CD4-positive, alpha-beta memory T cell (primary cell): ENCODE measurements around the gene MSGN1. TPM values are rescaled to one million over a fixed set of nuclear protein-coding genes. Genes with fewer than 3 reads are reported as not detected.
A peak's percentile ranks its signal among the peaks of the same experiment; 100 is the strongest.

ENCODE experiments used
- CTCF ChIA-PET: fragments of 350-600 bp; sonication (Branson Sonifier 250); formaldehyde crosslinking; loops from one replicate; lab custom pipeline; 2021; ENCODE audit warnings: inconsistent platforms; ENCODE audit not compliant: partially characterized antibody; lab: Charles Lee
- POLR2A ChIA-PET: fragments of 350-600 bp; sonication (Branson Sonifier 250); formaldehyde crosslinking; loops from one replicate; lab custom pipeline; 2021; ENCODE audit not compliant: partially characterized antibody; lab: Charles Lee
- DNase-seq, 5 donors: peaks; one replicate each; pipeline versions ENCODE4 v3.0.0 to v3.0.0-alpha.2; 2020 to 2022; ENCODE audit warnings: mixed read lengths in 1 of 5
- H3K27ac ChIP-seq: one replicate; pipeline ENCODE4 v1.7.0; 2013; ENCODE audit warnings: low read depth, low read length
- H3K27me3 ChIP-seq: 2 replicates; pipeline ENCODE4 v1.7.0; 2013; ENCODE audit warnings: mild to moderate bottlenecking, low read length, moderate library complexity; ENCODE audit not compliant: insufficient read depth
- H3K36me3 ChIP-seq: 2 replicates; pipeline ENCODE4 v1.7.0; 2013; ENCODE audit warnings: mild to moderate bottlenecking, low read length, moderate library complexity; ENCODE audit not compliant: insufficient read depth
- H3K4me1 ChIP-seq: 2 replicates; pipeline ENCODE4 v1.7.0; 2013; ENCODE audit warnings: mild to moderate bottlenecking, low read length, moderate library complexity; ENCODE audit not compliant: insufficient read depth
- H3K4me3 ChIP-seq, 2 donors: one replicate each; pipeline ENCODE4 v1.7.0; 2013; ENCODE audit warnings: low read length in 2 of 2, mild to moderate bottlenecking in 1 of 2
- H3K9me3 ChIP-seq, 2 donors: one replicate each; pipeline ENCODE4 v1.7.0; 2013; ENCODE audit warnings: low read length in 2 of 2, control low read depth in 1 of 2; ENCODE audit not compliant: control insufficient read depth in 1 of 2
- H3K27ac Mint-ChIP-seq, 7 donors: one replicate each; pipeline ENCODE4 v1.8.0; 2020 to 2021; ENCODE audit warnings: mixed read lengths in 7 of 7, mild to moderate bottlenecking in 6 of 7, inconsistent platforms in 3 of 7, moderate library complexity in 3 of 7
- H3K27me3 Mint-ChIP-seq, 2 donors: one replicate each; pipeline ENCODE4 v1.8.0; 2020 to 2021; ENCODE audit warnings: mixed read lengths in 2 of 2
- H3K36me3 Mint-ChIP-seq, 2 donors: one replicate each; pipeline ENCODE4 v1.8.0; 2020 to 2021; ENCODE audit warnings: mixed read lengths in 2 of 2, inconsistent platforms in 1 of 2, mild to moderate bottlenecking in 1 of 2
- H3K4me1 Mint-ChIP-seq, 4 donors: one replicate each; pipeline ENCODE4 v1.8.0; 2020 to 2021; ENCODE audit warnings: mixed read lengths in 4 of 4, mild to moderate bottlenecking in 1 of 4
- H3K4me3 Mint-ChIP-seq, 8 donors: one replicate each; pipeline ENCODE4 v1.8.0; 2020 to 2021; ENCODE audit warnings: mixed read lengths in 8 of 8, mild to moderate bottlenecking in 7 of 8, moderate library complexity in 6 of 8, inconsistent platforms in 3 of 8
- H3K9me3 Mint-ChIP-seq, 8 donors: one replicate each; pipeline ENCODE4 v1.8.0; 2020 to 2021; ENCODE audit warnings: mixed read lengths in 8 of 8, mild to moderate bottlenecking in 5 of 8, inconsistent platforms in 3 of 8, moderate library complexity in 1 of 8
- intact Hi-C: fragments of 100-400 bp; cut with micrococcal nuclease; formaldehyde crosslinking; loops from one replicate; pipeline ENCODE4 v1.15.1; 2023
- polyA plus RNA-seq, 2 donors: library from polyadenylated mRNA; unstranded; fragments of 300-500 nt; fragmentation: Illumina TruSeq; gene quantifications; one replicate each; pipeline ENCODE4 v1.2.3, GENCODE V29; 2021
- total RNA-seq, 2 experiments: library from RNA; stranded (reverse); gene quantifications; one replicate each; pipeline ENCODE4 v1.2.3, GENCODE V29; 2021

The MSGN1 gene
- total and polyA plus RNA-seq, 4 experiments from 2014 or later, result not detected

- no peaks in the 10 kb centered on the region for H3K4me1 Mint-ChIP-seq
- peaks cover 16 to 19% of the 10 kb centered on the region in 2 donors for H3K27me3 Mint-ChIP-seq
- H3K36me3 ChIP-seq, result no peaks in the 10 kb centered on the region
- no peak overlapping the region for H3K4me3 ChIP-seq
- H3K9me3 ChIP-seq, result no peaks in the 10 kb centered on the region
- H3K36me3 Mint-ChIP-seq, result no peaks in the 10 kb centered on the region
- no peak overlapping the region for H3K4me3 Mint-ChIP-seq
- no peak for DNase-seq
- no peak overlapping the region for H3K27ac Mint-ChIP-seq
- intact Hi-C loops, result no loop called here
- H3K27me3 ChIP-seq, result peaks cover 4% of the 10 kb centered on the region
- no peak overlapping the region for H3K27ac ChIP-seq
- H3K4me1 ChIP-seq, result no peaks in the 10 kb centered on the region
- POLR2A ChIA-PET, result no interaction called here
- no peaks in the 10 kb centered on the region for H3K9me3 Mint-ChIP-seq
- CTCF ChIA-PET, result no interaction called here
Measured at GRCh38 chr2:17864676-17865075, 48.4 kb downstream of the MSGN1 start.

GRCh38 chr2:17867133-17867532 is 50.9 kb downstream of the MSGN1 start:
- Histone ChIP-seq H3K27ac (no peak overlapping the region), H3K4me1 (no peaks in the 10 kb centered on the region), H3K27me3 (peaks cover 5% of the 10 kb centered on the region), H3K36me3 (no peaks in the 10 kb centered on the region), H3K9me3 (no peaks in the 10 kb centered on the region), H3K4me3 (no peak overlapping the region)
- Mint-ChIP-seq H3K4me3 (no peak overlapping the region), H3K27ac (peak overlapping the region in 1 of 7 donors; percentile 53), H3K4me1 (no peaks in the 10 kb centered on the region), H3K36me3 (no peaks in the 10 kb centered on the region), H3K9me3 (peaks cover 0 to 2% (median 0%) of the 10 kb centered on the region in 8 donors), H3K27me3 (peaks cover 8 to 17% of the 10 kb centered on the region in 2 donors)
- ChIA-PET CTCF (no interaction called here), POLR2A (no interaction called here)
- no peak for DNase-seq
- intact Hi-C loops, result no loop called here

Other genes starting within 250 kb of the MSGN1 start
- 10 to 100 TPM; 19.1 to 19.2 TPM for gene SMC6, start 62.6 kb upstream of the MSGN1 start, total RNA-seq
- gene SMC6, start 62.6 kb upstream of the MSGN1 start, polyA plus RNA-seq, result 10 to 100 TPM in 1 of 2 donors, 1 to 10 TPM in 1; 4.8 to 15.8 TPM
- 1 to 10 TPM; 6.2 TPM for gene GEN1, start 62.3 kb upstream of the MSGN1 start, total RNA-seq
- under 1 TPM; 0.22 to 0.65 TPM for gene GEN1, start 62.3 kb upstream of the MSGN1 start, polyA plus RNA-seq
- gene KCNS3, start 62.2 kb downstream of the MSGN1 start, total RNA-seq, result not detected
- not detected for gene KCNS3, start 62.2 kb downstream of the MSGN1 start, polyA plus RNA-seq